Natural killer cell (primary cell): ENCODE data around the gene SAMMSON. TPM values are rescaled to one million over a fixed set of nuclear protein-coding genes. Genes with fewer than 3 reads are reported as not detected.

Experiments
- ATAC-seq, 3 donors: fragments of 150-1000 bp in 2 of 3; fragments of 200-7000 bp in 1 of 3; cut with Tn5 transposase; 1 replicate in 1 of 3; 2 replicates in 2 of 3; pipeline ENCODE4 v1.10.0; 2021; ENCODE audit warnings: mild to moderate bottlenecking in 2 of 3, moderate library complexity in 2 of 3
- DNase-seq, 2 donors: peaks; one replicate each; pipeline versions ENCODE4 v3.0.0 to v3.0.0-alpha.2; 2013 to 2021; ENCODE audit warnings: mixed read lengths in 1 of 2
- H3K27ac ChIP-seq: one replicate; pipeline ENCODE4 v1.5.1; 2013; ENCODE audit warnings: mild to moderate bottlenecking, low read length
- H3K27me3 ChIP-seq: one replicate; pipeline ENCODE4 v1.6.1; 2013; ENCODE audit warnings: low read length; ENCODE audit not compliant: control insufficient read depth, insufficient read depth
- H3K36me3 ChIP-seq: one replicate; pipeline ENCODE4 v1.6.1; 2013; ENCODE audit warnings: low read length; ENCODE audit not compliant: control insufficient read depth, insufficient read depth
- H3K4me1 ChIP-seq: one replicate; pipeline ENCODE4 v1.6.1; 2013; ENCODE audit warnings: low read length; ENCODE audit not compliant: control insufficient read depth, insufficient read depth
- H3K4me3 ChIP-seq: one replicate; pipeline ENCODE4 v1.5.1; 2013; ENCODE audit warnings: low read length
- H3K9me3 ChIP-seq: one replicate; pipeline ENCODE4 v1.6.1; 2013; ENCODE audit warnings: low read length; ENCODE audit not compliant: control insufficient read depth, insufficient read depth
- H3K27ac Mint-ChIP-seq, 2 donors: one replicate each; pipeline ENCODE4 v1.8.0; 2022; ENCODE audit warnings: mild to moderate bottlenecking in 2 of 2, mixed read lengths in 2 of 2, moderate library complexity in 1 of 2
- H3K27me3 Mint-ChIP-seq, 2 donors: one replicate each; pipeline ENCODE4 v1.8.0; 2022; ENCODE audit warnings: low read depth in 2 of 2, mixed read lengths in 2 of 2
- H3K36me3 Mint-ChIP-seq: one replicate; pipeline ENCODE4 v1.8.0; 2022; ENCODE audit warnings: mixed read lengths
- H3K4me1 Mint-ChIP-seq, 2 donors: one replicate each; pipeline ENCODE4 v1.8.0; 2022; ENCODE audit warnings: mixed read lengths in 2 of 2
- H3K4me3 Mint-ChIP-seq: one replicate; pipeline ENCODE4 v1.8.0; 2022; ENCODE audit warnings: mild to moderate bottlenecking, moderate library complexity, mixed read lengths
- H3K9me3 Mint-ChIP-seq, 2 donors: one replicate each; pipeline ENCODE4 v1.8.0; 2022; ENCODE audit warnings: mixed read lengths in 2 of 2
- WGBS: methylation state at CpG from one replicate; pipeline ENCODE4 v1.1.7; 2013; ENCODE audit warnings: missing lambda C conversion rate; ENCODE audit not compliant: insufficient coverage; 5-methylcytosine and 5-hydroxymethylcytosine counted together
- intact Hi-C: fragments of 100-400 bp; cut with micrococcal nuclease; formaldehyde crosslinking; loops from one replicate; pipeline ENCODE4 v1.14.2; 2022
- total RNA-seq, 4 donors: library from RNA; stranded (reverse); fragments of 120-200 nt in 1 of 4; gene quantifications; one replicate each; pipeline versions ENCODE4 v1.2.3 to v1.2.4, GENCODE V29; 2013 to 2022
- TF ChIP-seq, protein P1 (sequence below): fragments of 200-600 bp; IDR thresholded peaks from one replicate; pipeline ENCODE4 v1.8.0; 2022; ENCODE audit warnings: antibody characterized with exemption

Gene SAMMSON
- total RNA-seq, 3 donors from 2014 or later (not counting 1 experiment from before 2014, with no cell fraction given), result not detected

DNA sequence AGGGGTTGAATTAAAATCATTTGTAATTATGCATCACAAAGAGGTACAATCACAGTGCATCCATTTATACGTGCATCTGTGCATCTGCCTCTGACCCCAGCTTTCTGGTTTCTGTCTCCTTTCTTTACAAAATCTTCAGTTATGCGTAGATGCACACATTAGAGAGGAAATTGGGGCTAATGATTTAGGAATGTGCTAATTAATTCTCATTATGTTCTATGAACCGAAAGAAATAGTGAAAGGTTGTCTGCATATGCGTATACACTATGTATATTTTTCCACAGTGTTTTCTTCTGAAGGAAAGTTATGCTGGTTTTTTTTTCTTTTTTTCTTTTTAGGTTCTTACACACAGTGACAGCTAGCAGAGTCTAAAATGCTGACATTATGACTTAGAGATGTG lies 71.6 kb downstream of the SAMMSON start:
- Mint-ChIP-seq H3K27me3 (peaks cover 5 to 26% of the 10 kb centered on the region in 2 donors), H3K4me3 (no peak overlapping the region), H3K36me3 (no peaks in the 10 kb centered on the region), H3K4me1 (no peaks in the 10 kb centered on the region), H3K27ac (no peak overlapping the region), H3K9me3 (peaks cover 0 to 2% of the 10 kb centered on the region in 2 donors)
- H3K27me3 ChIP-seq, result peaks cover 3% of the 10 kb centered on the region
- TF ChIP-seq, protein P1, sequence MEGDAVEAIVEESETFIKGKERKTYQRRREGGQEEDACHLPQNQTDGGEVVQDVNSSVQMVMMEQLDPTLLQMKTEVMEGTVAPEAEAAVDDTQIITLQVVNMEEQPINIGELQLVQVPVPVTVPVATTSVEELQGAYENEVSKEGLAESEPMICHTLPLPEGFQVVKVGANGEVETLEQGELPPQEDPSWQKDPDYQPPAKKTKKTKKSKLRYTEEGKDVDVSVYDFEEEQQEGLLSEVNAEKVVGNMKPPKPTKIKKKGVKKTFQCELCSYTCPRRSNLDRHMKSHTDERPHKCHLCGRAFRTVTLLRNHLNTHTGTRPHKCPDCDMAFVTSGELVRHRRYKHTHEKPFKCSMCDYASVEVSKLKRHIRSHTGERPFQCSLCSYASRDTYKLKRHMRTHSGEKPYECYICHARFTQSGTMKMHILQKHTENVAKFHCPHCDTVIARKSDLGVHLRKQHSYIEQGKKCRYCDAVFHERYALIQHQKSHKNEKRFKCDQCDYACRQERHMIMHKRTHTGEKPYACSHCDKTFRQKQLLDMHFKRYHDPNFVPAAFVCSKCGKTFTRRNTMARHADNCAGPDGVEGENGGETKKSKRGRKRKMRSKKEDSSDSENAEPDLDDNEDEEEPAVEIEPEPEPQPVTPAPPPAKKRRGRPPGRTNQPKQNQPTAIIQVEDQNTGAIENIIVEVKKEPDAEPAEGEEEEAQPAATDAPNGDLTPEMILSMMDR, result no peak
- H3K27ac ChIP-seq, result no peak overlapping the region
- H3K4me3 ChIP-seq, result no peak overlapping the region
- no peak for DNase-seq
- no peaks in the 10 kb centered on the region for H3K36me3 ChIP-seq
- no peaks in the 10 kb centered on the region for H3K4me1 ChIP-seq
- H3K9me3 ChIP-seq, result no peaks in the 10 kb centered on the region
- WGBS, result 88% methylated on average over 4 of the region's 4 CpGs
- ATAC-seq, result no peak
- intact Hi-C loops, result no loop called here

DNA sequence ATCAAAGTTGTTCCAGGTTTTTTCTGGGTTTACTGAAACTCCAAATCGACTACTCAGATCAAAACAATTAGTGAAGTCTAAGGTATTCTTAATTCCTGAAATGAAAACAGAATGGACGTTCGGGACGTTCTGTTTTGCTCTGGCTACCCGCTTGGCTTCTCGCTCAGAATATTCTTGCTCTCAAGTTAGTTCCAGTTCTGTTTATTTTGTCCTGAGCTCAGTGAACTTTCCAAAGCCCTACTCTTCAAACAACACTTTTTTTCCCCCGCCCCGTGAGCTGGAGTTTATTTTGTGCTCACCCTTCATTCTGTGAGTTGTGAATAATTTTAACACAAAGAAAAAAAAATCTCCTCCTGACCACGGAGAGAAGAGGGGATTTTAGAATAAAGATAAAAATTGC lies 72.6 kb downstream of the SAMMSON start:
- Mint-ChIP-seq H3K4me3 (no peak overlapping the region), H3K27me3 (peaks cover 7 to 26% of the 10 kb centered on the region in 2 donors), H3K27ac (no peak overlapping the region), H3K36me3 (no peaks in the 10 kb centered on the region), H3K9me3 (peaks cover 0 to 2% of the 10 kb centered on the region in 2 donors), H3K4me1 (no peaks in the 10 kb centered on the region)
- no peaks in the 10 kb centered on the region for H3K36me3 ChIP-seq
- intact Hi-C loops, result no loop called here
- H3K4me1 ChIP-seq, result no peaks in the 10 kb centered on the region
- ATAC-seq (no peak), DNase-seq (no peak)
- H3K27me3 ChIP-seq, result peaks cover 3% of the 10 kb centered on the region
- no peak overlapping the region for H3K4me3 ChIP-seq
- H3K27ac ChIP-seq, result no peak overlapping the region
- H3K9me3 ChIP-seq, result no peaks in the 10 kb centered on the region
- TF ChIP-seq, protein P1, result no peak
- WGBS, result 29% methylated on average over 5 of the region's 9 CpGs

DNA sequence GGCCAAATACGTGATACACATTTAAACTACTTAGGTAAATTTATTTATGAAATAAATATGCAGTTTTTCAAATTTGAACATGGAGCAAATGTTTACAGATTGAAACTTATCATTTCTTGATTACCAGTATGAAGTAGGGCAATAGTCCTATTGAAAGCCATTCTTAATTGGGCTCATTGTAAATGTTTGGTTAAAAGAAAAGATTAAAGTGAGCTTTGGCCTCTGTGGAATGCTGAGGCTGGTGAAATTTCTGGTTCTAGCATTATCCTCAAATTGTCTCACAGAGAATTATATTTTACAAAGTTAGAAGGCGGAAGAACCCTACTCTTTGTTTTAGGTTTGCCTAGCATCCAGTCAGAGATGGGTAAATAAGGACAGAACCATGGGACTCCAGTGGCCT lies 73.2 kb downstream of the SAMMSON start:
- DNase-seq (no peak), ATAC-seq (no peak)
- 89% methylated on average over 1 of the region's 2 CpGs for WGBS
- Mint-ChIP-seq H3K27me3 (peaks cover 7 to 26% of the 10 kb centered on the region in 2 donors), H3K9me3 (peaks cover 0 to 2% of the 10 kb centered on the region in 2 donors), H3K27ac (no peak overlapping the region), H3K4me3 (no peak overlapping the region), H3K36me3 (no peaks in the 10 kb centered on the region), H3K4me1 (no peaks in the 10 kb centered on the region)
- peaks cover 3% of the 10 kb centered on the region for H3K27me3 ChIP-seq
- H3K9me3 ChIP-seq, result no peaks in the 10 kb centered on the region
- TF ChIP-seq, protein P1, result no peak
- no peaks in the 10 kb centered on the region for H3K4me1 ChIP-seq
- intact Hi-C loops, result no loop called here
- no peak overlapping the region for H3K27ac ChIP-seq
- H3K4me3 ChIP-seq, result no peak overlapping the region
- H3K36me3 ChIP-seq, result no peaks in the 10 kb centered on the region

DNA sequence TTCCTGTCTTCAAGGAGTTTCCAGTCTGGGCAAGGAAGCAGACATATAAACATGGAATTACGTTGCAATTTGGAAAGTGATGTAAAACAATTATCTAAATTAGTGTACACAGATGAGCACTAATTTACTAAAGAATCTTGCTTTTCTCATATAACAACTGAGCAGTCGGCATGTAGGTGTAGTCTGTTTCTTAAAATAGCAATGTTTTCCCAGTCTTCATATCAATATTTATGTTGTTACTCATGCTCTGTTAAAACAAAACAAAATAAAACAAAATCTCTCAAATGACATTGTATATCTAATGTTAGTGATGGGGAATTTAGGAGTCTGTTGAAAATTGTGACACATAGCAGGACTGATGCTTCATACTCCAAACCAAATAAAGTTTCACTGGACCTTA lies 75.6 kb downstream of the SAMMSON start:
- Mint-ChIP-seq H3K9me3 (peaks cover 0 to 2% of the 10 kb centered on the region in 2 donors), H3K4me1 (no peaks in the 10 kb centered on the region), H3K27me3 (peaks cover 7 to 26% of the 10 kb centered on the region in 2 donors), H3K4me3 (no peak overlapping the region), H3K36me3 (no peaks in the 10 kb centered on the region), H3K27ac (no peak overlapping the region)
- Histone ChIP-seq H3K27me3 (peaks cover 3% of the 10 kb centered on the region), H3K27ac (no peak overlapping the region), H3K4me1 (no peaks in the 10 kb centered on the region), H3K9me3 (no peaks in the 10 kb centered on the region), H3K36me3 (no peaks in the 10 kb centered on the region), H3K4me3 (no peak overlapping the region)
- TF ChIP-seq, protein P1, result no peak
- no CpG with 5 or more reads among the region's 2 CpGs for WGBS
- ATAC-seq (no peak), DNase-seq (no peak)
- intact Hi-C loops, result no loop called here
